ENCODE results near the gene MYMK.

The MYMK gene

GRCh38 chr9:133493845-133494540 is 30.8 kb downstream of the MYMK start:
- DNase-seq (ENCODE audit: low spot score): no peak
- no peak for TF ChIP-seq CTCF (IDR thresholded peaks at IDR 0.05; ENCODE audit: borderline replicate concordance, control extremely low read depth, extremely low read depth, insufficient read depth, missing control alignments)
- in situ Hi-C loops (cut with MboI; ENCODE audit: low sequenced_read_pairs, unreplicated experiment): loop anchor here (25.0 kb wide), 1 partner anchor 307 kb away; no protein-coding TSS in a partner anchor

- no peak for DNase-seq (ENCODE audit: low spot score)
- TF ChIP-seq CTCF (IDR thresholded peaks at IDR 0.05; ENCODE audit: borderline replicate concordance, control extremely low read depth, extremely low read depth, insufficient read depth, missing control alignments): no peak
- in situ Hi-C loops (cut with MboI; ENCODE audit: low sequenced_read_pairs, unreplicated experiment): loop anchor here (25.0 kb wide), 1 partner anchor 306 kb away; no protein-coding TSS in a partner anchor
Observed at GRCh38 chr9:133493428-133493827, 31.3 kb downstream of the MYMK start.

GRCh38 chr9:133492061-133493021 is 32.4 kb downstream of the MYMK start:
- in situ Hi-C loops (cut with MboI; ENCODE audit: low sequenced_read_pairs, unreplicated experiment): loop anchor here (25.0 kb wide), 1 partner anchor 305 kb away; no protein-coding TSS in a partner anchor
- no peak for DNase-seq (ENCODE audit: low spot score)
- no peak for TF ChIP-seq CTCF (IDR thresholded peaks at IDR 0.05; ENCODE audit: borderline replicate concordance, control extremely low read depth, extremely low read depth, insufficient read depth, missing control alignments)

GRCh38 chr9:133491656-133491925 is 33.2 kb downstream of the MYMK start:
- in situ Hi-C loops (cut with MboI; ENCODE audit: low sequenced_read_pairs, unreplicated experiment): loop anchor here (25.0 kb wide), 1 partner anchor 304 kb away; no protein-coding TSS in a partner anchor
- no peak for TF ChIP-seq CTCF (IDR thresholded peaks at IDR 0.05; ENCODE audit: borderline replicate concordance, control extremely low read depth, extremely low read depth, insufficient read depth, missing control alignments)
- no peak for DNase-seq (ENCODE audit: low spot score)

- in situ Hi-C loops (cut with MboI; ENCODE audit: low sequenced_read_pairs, unreplicated experiment): loop anchor here (25.0 kb wide), 1 partner anchor 304 kb away; no protein-coding TSS in a partner anchor
- no peak for DNase-seq (ENCODE audit: low spot score)
- no peak for TF ChIP-seq CTCF (IDR thresholded peaks at IDR 0.05; ENCODE audit: borderline replicate concordance, control extremely low read depth, extremely low read depth, insufficient read depth, missing control alignments)
Observed at GRCh38 chr9:133490865-133491655, 33.7 kb downstream of the MYMK start.

- TF ChIP-seq CTCF (IDR thresholded peaks at IDR 0.05; ENCODE audit: borderline replicate concordance, control extremely low read depth, extremely low read depth, insufficient read depth, missing control alignments): no peak
- no peak for DNase-seq (ENCODE audit: low spot score)
- in situ Hi-C loops (cut with MboI; ENCODE audit: low sequenced_read_pairs, unreplicated experiment): loop anchor here (25.0 kb wide), 1 partner anchor 303 kb away; no protein-coding TSS in a partner anchor
Observed at GRCh38 chr9:133490201-133490681, 34.5 kb downstream of the MYMK start.
